GM23338 (cell line): ENCODE data around the gene SESN3.

ENCODE experiments used
- CREB1 ChIP-seq: fragments of 250-450 bp; sonication (Bioruptor Pico); IDR thresholded peaks from 2 replicates; pipeline ENCODE4 v1.5.0; 2020; ENCODE audit warnings: low read depth, mild to moderate bottlenecking, moderate library complexity
- CTCF ChIP-seq, 2 experiments: fragments of 200-600 bp in 1 of 2; sonication (generic) in 1 of 2; conservative IDR thresholded peaks; 2 replicates each; pipeline versions ENCODE4 v1.5.1 to v1.6.1; 2016 to 2017; ENCODE audit warnings: antibody characterized with exemption in 2 of 2, low read depth in 2 of 2, mild to moderate bottlenecking in 2 of 2, moderate library complexity in 1 of 2
- ETS1 ChIP-seq: IDR thresholded peaks from 2 replicates; pipeline ENCODE4 v1.6.1; 2016; ENCODE audit warnings: antibody characterized with exemption
- EZH2 ChIP-seq: fragments of 200-600 bp; sonication (generic); IDR thresholded peaks from one replicate; pipeline ENCODE4 v1.8.0; 2017; ENCODE audit warnings: antibody characterized with exemption, mild to moderate bottlenecking, low read depth; ENCODE audit not compliant: unreplicated experiment
- EZH2phosphoT487 ChIP-seq: fragments of 200-600 bp; sonication (generic); IDR thresholded peaks from one replicate; pipeline ENCODE4 v1.8.1; 2018; ENCODE audit warnings: antibody characterized with exemption; ENCODE audit not compliant: unreplicated experiment
- POLR2AphosphoS5 ChIP-seq: IDR thresholded peaks from 2 replicates; pipeline ENCODE4 v1.6.1; 2016; ENCODE audit warnings: antibody characterized with exemption, low read depth
- ZNF114 ChIP-seq: fragments of 250-450 bp; sonication (Bioruptor Pico); IDR thresholded peaks from 2 replicates; pipeline ENCODE4 v1.5.0; 2020; ENCODE audit warnings: mild to moderate bottlenecking, moderate library complexity

GRCh38 chr11:95163106-95163505, 67.9 kb downstream of the SESN3 start:
- TF ChIP-seq CTCF (conservative IDR thresholded peaks at IDR 0.05; ENCODE audit: low read depth in 2 of 2): no peak
- TF ChIP-seq ZNF114: no peak
- no peak for TF ChIP-seq ETS1
- no peak for TF ChIP-seq EZH2phosphoT487
- TF ChIP-seq EZH2: no peak
- TF ChIP-seq POLR2AphosphoS5: no peak
- TF ChIP-seq CREB1 (CRISPR knock-in tag): no peak
